ENCODE measurements around the gene SH3TC1. TPM values are rescaled to one million over a fixed set of nuclear protein-coding genes. Genes with fewer than 3 reads are reported as not detected.

Gene SH3TC1
- total RNA-seq, 1 donor from 2014 or later: 0.70 TPM

DNA sequence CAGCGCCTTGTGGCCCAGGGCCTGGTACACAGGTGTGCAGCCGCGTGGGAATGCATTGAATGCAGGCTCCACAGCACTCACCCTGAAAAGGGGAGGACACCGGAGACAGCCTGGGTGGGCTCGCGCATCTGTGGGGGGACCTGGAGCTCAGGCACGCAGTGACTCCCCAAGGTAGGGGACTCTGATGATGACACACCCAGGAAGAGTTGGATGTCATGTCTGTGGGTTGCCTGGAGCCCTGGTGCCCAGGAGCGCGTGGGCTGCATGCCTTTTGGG lies 37.8 kb downstream of the SH3TC1 start:
- TF ChIP-seq, protein P1, sequence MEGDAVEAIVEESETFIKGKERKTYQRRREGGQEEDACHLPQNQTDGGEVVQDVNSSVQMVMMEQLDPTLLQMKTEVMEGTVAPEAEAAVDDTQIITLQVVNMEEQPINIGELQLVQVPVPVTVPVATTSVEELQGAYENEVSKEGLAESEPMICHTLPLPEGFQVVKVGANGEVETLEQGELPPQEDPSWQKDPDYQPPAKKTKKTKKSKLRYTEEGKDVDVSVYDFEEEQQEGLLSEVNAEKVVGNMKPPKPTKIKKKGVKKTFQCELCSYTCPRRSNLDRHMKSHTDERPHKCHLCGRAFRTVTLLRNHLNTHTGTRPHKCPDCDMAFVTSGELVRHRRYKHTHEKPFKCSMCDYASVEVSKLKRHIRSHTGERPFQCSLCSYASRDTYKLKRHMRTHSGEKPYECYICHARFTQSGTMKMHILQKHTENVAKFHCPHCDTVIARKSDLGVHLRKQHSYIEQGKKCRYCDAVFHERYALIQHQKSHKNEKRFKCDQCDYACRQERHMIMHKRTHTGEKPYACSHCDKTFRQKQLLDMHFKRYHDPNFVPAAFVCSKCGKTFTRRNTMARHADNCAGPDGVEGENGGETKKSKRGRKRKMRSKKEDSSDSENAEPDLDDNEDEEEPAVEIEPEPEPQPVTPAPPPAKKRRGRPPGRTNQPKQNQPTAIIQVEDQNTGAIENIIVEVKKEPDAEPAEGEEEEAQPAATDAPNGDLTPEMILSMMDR (IDR thresholded peaks at IDR 0.05): no peak
- DNase-seq (ENCODE audit: extremely low spot score, unreplicated experiment): no peak
- H3K36me3 Mint-ChIP-seq (ENCODE audit: unreplicated experiment): peaks cover 1% of the 10 kb centered on the region
- H3K4me1 Mint-ChIP-seq (ENCODE audit: unreplicated experiment): peaks cover 3% of the 10 kb centered on the region
- H3K27ac Mint-ChIP-seq (ENCODE audit: unreplicated experiment): no peak overlapping the region
- no peaks in the 10 kb centered on the region for H3K27me3 Mint-ChIP-seq (ENCODE audit: unreplicated experiment)
- H3K4me3 Mint-ChIP-seq (ENCODE audit: unreplicated experiment): no peak overlapping the region
- no peaks in the 10 kb centered on the region for H3K9me3 Mint-ChIP-seq (ENCODE audit: unreplicated experiment)

DNA sequence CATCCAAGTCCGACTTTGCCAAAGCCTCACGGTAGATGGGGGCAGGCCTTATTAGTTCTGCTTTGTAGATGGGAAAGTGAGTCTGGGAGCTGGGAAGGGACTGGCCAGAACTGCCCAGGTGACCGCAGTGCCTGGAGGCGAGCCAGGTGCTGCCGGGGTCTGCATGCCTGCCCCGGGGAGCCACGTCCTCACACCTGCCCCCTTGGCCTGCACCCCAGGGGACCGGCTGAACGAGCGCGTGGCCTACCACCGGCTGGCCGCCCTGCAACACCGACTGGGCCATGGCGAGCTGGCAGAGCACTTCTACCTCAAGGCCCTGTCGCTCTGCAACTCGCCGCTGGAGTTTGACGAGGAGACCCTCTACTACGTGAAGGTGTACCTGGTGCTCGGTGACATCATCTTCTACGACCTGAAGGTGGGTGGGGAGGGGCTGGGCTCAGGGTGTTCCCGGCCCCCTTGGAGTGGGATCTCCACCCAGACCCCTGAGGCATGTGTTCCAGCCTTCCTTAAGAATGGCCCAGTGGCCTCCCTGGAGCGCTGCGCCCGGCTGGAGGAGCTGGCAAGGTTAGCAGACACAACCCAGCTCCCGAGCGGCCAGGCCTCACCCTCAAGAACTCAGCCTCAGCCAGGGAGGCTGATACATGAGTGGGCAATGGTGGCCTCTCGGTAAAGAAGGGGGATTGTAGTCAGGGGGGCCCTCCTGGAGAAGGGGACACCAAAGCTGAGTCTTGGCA lies 38.3 kb downstream of the SH3TC1 start:
- Mint-ChIP-seq H3K27ac (ENCODE audit: unreplicated experiment) (no peak overlapping the region), H3K9me3 (ENCODE audit: unreplicated experiment) (no peaks in the 10 kb centered on the region), H3K27me3 (ENCODE audit: unreplicated experiment) (no peaks in the 10 kb centered on the region), H3K36me3 (ENCODE audit: unreplicated experiment) (peaks cover 1% of the 10 kb centered on the region), H3K4me1 (ENCODE audit: unreplicated experiment) (peaks cover 8% of the 10 kb centered on the region), H3K4me3 (ENCODE audit: unreplicated experiment) (no peak overlapping the region)
- TF ChIP-seq, protein P1 (IDR thresholded peaks at IDR 0.05): no peak
- DNase-seq (ENCODE audit: extremely low spot score, unreplicated experiment): no peak

DNA sequence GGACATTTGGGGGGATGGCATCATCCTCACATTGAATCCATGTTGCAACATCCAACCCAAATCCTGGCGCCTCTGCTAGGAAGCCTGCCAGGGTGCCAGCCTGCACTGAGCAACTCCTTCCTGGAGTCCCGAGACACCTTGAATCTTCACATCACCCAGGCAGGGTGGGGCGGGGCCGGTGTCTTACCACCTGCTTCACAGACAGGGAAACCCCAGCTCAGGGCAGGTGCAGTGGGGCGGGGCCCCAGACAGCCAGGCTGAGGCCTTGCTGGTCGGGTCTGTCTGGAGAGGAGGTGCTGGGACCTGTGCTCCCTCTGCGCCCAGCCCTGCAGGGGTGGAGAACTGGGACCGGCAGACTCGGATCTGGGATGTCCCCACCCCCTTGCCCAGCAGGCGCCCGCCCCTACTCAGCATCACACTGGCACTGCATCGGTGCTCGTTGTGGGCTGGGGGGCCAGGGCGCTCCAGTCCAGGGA lies 39.0 kb downstream of the SH3TC1 start:
- Mint-ChIP-seq H3K27ac (ENCODE audit: unreplicated experiment) (no peak overlapping the region), H3K4me1 (ENCODE audit: unreplicated experiment) (peaks cover 13% of the 10 kb centered on the region), H3K4me3 (ENCODE audit: unreplicated experiment) (no peak overlapping the region), H3K36me3 (ENCODE audit: unreplicated experiment) (peaks cover 1% of the 10 kb centered on the region), H3K9me3 (ENCODE audit: unreplicated experiment) (no peaks in the 10 kb centered on the region), H3K27me3 (ENCODE audit: unreplicated experiment) (no peaks in the 10 kb centered on the region)
- TF ChIP-seq, protein P1 (IDR thresholded peaks at IDR 0.05): no peak
- no peak for DNase-seq (ENCODE audit: extremely low spot score, unreplicated experiment)

DNA sequence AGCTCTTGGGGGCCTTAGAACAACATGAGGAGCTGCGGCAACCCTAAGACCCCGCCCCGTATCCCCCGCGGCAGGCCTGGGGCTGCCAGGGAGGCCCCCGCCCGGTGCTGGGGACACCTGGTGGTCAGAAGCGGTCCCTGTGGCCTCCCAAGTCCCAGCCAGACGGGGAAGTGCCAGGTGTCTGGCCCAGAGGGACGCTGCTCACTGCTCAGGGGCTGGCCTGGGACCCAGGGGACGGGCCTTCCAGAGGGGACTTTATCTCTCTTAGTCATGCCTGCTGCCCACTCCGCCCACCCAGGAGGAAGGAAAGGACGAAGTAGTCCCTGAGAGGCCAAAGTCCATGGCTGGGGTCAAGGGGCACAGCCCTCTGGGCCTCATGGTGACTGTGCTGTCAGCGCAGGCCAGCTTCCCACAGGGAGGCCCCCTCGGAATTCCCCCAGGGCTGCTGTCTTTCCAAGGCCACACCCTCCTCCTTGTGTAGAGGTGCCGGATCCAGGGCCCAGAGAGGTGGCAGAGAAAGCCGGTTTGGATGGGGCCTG lies 39.5 kb downstream of the SH3TC1 start:
- Mint-ChIP-seq H3K27ac (ENCODE audit: unreplicated experiment) (no peak overlapping the region), H3K27me3 (ENCODE audit: unreplicated experiment) (no peaks in the 10 kb centered on the region), H3K36me3 (ENCODE audit: unreplicated experiment) (peaks cover 1% of the 10 kb centered on the region), H3K9me3 (ENCODE audit: unreplicated experiment) (no peaks in the 10 kb centered on the region), H3K4me3 (ENCODE audit: unreplicated experiment) (no peak overlapping the region), H3K4me1 (ENCODE audit: unreplicated experiment) (peaks cover 13% of the 10 kb centered on the region)
- no peak for DNase-seq (ENCODE audit: extremely low spot score, unreplicated experiment)
- TF ChIP-seq, protein P1 (IDR thresholded peaks at IDR 0.05): peak; percentile 40

DNA sequence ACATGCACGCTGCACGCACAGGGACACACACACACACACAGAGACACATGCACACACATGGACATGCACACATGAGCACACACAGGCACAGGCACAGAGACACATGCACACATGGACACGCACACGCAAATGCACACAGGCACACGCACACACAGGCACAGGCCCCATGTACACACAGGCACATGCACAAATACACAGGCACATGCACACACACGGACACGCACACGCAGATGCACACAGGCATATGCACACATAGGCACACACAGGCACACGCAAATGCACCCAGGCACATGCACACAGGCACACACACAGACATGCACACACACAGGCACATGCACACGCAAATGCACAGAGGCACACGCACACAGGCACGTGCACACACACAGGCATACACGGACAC lies 40.1 kb downstream of the SH3TC1 start:
- no peak for DNase-seq (ENCODE audit: extremely low spot score, unreplicated experiment)
- TF ChIP-seq, protein P1 (IDR thresholded peaks at IDR 0.05): no peak
- Mint-ChIP-seq H3K9me3 (ENCODE audit: unreplicated experiment) (no peaks in the 10 kb centered on the region), H3K36me3 (ENCODE audit: unreplicated experiment) (peaks cover 1% of the 10 kb centered on the region), H3K4me1 (ENCODE audit: unreplicated experiment) (peaks cover 16% of the 10 kb centered on the region), H3K27me3 (ENCODE audit: unreplicated experiment) (no peaks in the 10 kb centered on the region), H3K27ac (ENCODE audit: unreplicated experiment) (no peak overlapping the region), H3K4me3 (ENCODE audit: unreplicated experiment) (no peak overlapping the region)
